Panc1 (cell line): ENCODE measurements around the gene GLIS1. TPM values are rescaled to one million over a fixed set of nuclear protein-coding genes. Genes with fewer than 3 reads are reported as not detected.

Source experiments
- ATAC-seq: fragments of 200-7000 bp; cut with Tn5 transposase; 2 replicates; pipeline ENCODE4 v1.9.1; 2020; ENCODE audit warnings: mild to moderate bottlenecking, moderate library complexity
- BruUV-seq: library from RNA; stranded (reverse); fragments of 400-500 nt; replicated peaks from 2 replicates; lab custom pipeline; 2021; lab: Mats Ljungman, UMichigan
- CTCF ChIA-PET: fragments of 300-600 bp; sonication (Branson Sonifier 250); formaldehyde crosslinking; loops from one replicate; lab custom pipeline; 2022; ENCODE audit warnings: antibody characterized with exemption; lab: Charles Lee
- POLR2A ChIA-PET: fragments of 300-600 bp; sonication (Branson Sonifier 250); formaldehyde crosslinking; loops from one replicate; lab custom pipeline; 2022; ENCODE audit warnings: antibody characterized with exemption; lab: Charles Lee
- DNase-seq: peaks from one replicate; pipeline ENCODE4 v3.0.0-alpha.2; 2010; ENCODE audit warnings: low read depth, low spot score
- H3K27ac ChIP-seq: 2 replicates; pipeline ENCODE4 v1.5.1; 2011; ENCODE audit warnings: mild to moderate bottlenecking, low read length, inconsistent platforms
- H3K27me3 ChIP-seq: fragments of 200-500 bp; sonication (Bioruptor generic); 2 replicates; pipeline ENCODE4 v1.6.0; 2014; ENCODE audit warnings: low read length, inconsistent platforms; ENCODE audit not compliant: control insufficient read depth, insufficient read depth
- H3K36me3 ChIP-seq: fragments of 200-500 bp; sonication (Bioruptor generic); 2 replicates; pipeline ENCODE4 v1.5.1; 2014; ENCODE audit warnings: inconsistent platforms, mild to moderate bottlenecking, low read length, moderate library complexity; ENCODE audit not compliant: control insufficient read depth, insufficient read depth
- H3K4me1 ChIP-seq: 2 replicates; pipeline ENCODE4 v1.5.1; 2011; ENCODE audit warnings: inconsistent platforms, mild to moderate bottlenecking, low read length, moderate library complexity; ENCODE audit not compliant: control insufficient read depth, insufficient read depth
- H3K4me3 ChIP-seq, 2 experiments: 2 replicates each; pipeline ENCODE4 v1.5.1; 2011 to 2012; ENCODE audit warnings: low read depth in 2 of 2, low read length in 2 of 2, mild to moderate bottlenecking in 2 of 2, inconsistent platforms in 1 of 2, moderate library complexity in 1 of 2
- H3K9me3 ChIP-seq: fragments of 200-500 bp; sonication (Bioruptor generic); 2 replicates; pipeline ENCODE4 v1.5.1; 2014; ENCODE audit warnings: low read depth, mild to moderate bottlenecking, inconsistent platforms, low read length, moderate library complexity; ENCODE audit not compliant: control insufficient read depth, insufficient read depth
- CTCF ChIP-seq: fragments of 450-650 bp; IDR thresholded peaks from 2 replicates; pipeline ENCODE4 v1.5.1; 2017; ENCODE audit warnings: mild to moderate bottlenecking
- POLR2AphosphoS5 ChIP-seq: IDR thresholded peaks from 2 replicates; pipeline ENCODE4 v1.6.1; 2012; ENCODE audit warnings: mild to moderate bottlenecking, low read depth, low read length, moderate library complexity
- SIN3A ChIP-seq: IDR thresholded peaks from 2 replicates; pipeline ENCODE4 v1.6.1; 2012; ENCODE audit warnings: low read depth, mild to moderate bottlenecking, low read length, moderate library complexity, borderline replicate concordance; ENCODE audit not compliant: insufficient read depth
- TCF7L2 ChIP-seq: IDR thresholded peaks from 2 replicates; pipeline ENCODE4 v1.6.1; 2011; ENCODE audit warnings: mild to moderate bottlenecking, low read depth, low read length, inconsistent platforms
- in situ Hi-C: cut with HindIII; loops from 2 replicates; pipeline ENCODE4 v1.10.0; 2016; ENCODE audit warnings: low sequenced_read_pairs, low pct_unique_long_range_greater_than_20kb
- intact Hi-C: fragments of 100-400 bp; cut with micrococcal nuclease; formaldehyde crosslinking; loops from one replicate; pipeline ENCODE4 v1.10.0; 2022; ENCODE audit not compliant: unreplicated experiment
- total RNA-seq: library from RNA; stranded (reverse); gene quantifications from one replicate; pipeline ENCODE4 v1.2.1, GENCODE V29; 2021; ENCODE audit not compliant: unreplicated experiment
- TF ChIP-seq, protein P1 (sequence below), 2 experiments: IDR thresholded peaks; 2 replicates each; pipeline ENCODE4 v1.6.1; 2011 to 2012; ENCODE audit warnings: low read depth in 2 of 2, control low read depth in 1 of 2, low read length in 1 of 2, mild to moderate bottlenecking in 1 of 2, moderate library complexity in 1 of 2; ENCODE audit not compliant: insufficient read depth in 1 of 2

Gene GLIS1
- total RNA-seq, 1 experiment from 2014 or later: 0.28 TPM

DNA sequence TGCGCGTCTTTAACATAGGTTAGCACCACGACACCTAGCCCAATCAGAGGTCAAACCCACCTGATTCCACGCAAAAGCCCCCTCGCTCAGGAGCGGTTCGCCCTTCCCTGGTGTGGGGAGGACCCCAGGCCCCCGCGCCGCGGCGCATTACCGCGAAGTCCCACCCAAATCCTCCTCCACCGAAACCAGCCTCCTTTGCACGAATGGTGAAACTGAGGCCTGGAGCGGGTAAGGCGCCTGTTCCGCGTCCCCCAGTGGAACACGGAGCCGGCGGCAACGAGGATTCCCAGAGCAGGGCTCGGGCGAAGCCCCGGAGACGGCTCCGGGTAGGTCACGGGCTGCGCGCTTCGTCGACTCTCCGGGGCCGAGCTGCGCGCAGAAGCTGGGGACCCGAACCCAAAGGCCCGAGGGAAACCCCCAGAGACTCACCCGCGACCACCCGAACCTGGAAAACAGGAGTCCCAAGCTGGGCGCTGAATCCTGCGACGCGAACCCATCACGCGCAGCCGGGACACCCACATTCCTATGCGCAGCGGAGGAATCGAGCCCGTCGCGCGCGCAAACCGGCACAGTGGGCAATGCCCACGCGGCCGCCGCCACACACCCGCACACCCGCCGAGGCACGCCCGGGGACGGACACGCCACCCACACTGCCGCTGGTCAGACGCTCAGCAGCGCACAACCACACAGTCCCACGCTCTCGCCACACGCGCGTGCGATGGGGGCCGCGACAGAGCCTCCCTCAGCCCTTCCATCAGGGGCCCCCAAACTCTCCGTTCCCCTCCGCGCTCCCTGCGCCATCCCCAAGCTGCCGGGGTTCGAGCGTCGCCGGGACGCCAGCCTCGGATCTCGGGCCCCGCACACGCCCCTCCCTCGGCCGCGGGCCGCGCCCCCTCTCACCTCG is 507 bp downstream of the GLIS1 start:
- H3K9me3 ChIP-seq: no peaks in the 10 kb centered on the region
- ATAC-seq (peak; percentile 12; the same call in 1 of the 2 replicates), DNase-seq (no peak)
- TF ChIP-seq, protein P1, sequence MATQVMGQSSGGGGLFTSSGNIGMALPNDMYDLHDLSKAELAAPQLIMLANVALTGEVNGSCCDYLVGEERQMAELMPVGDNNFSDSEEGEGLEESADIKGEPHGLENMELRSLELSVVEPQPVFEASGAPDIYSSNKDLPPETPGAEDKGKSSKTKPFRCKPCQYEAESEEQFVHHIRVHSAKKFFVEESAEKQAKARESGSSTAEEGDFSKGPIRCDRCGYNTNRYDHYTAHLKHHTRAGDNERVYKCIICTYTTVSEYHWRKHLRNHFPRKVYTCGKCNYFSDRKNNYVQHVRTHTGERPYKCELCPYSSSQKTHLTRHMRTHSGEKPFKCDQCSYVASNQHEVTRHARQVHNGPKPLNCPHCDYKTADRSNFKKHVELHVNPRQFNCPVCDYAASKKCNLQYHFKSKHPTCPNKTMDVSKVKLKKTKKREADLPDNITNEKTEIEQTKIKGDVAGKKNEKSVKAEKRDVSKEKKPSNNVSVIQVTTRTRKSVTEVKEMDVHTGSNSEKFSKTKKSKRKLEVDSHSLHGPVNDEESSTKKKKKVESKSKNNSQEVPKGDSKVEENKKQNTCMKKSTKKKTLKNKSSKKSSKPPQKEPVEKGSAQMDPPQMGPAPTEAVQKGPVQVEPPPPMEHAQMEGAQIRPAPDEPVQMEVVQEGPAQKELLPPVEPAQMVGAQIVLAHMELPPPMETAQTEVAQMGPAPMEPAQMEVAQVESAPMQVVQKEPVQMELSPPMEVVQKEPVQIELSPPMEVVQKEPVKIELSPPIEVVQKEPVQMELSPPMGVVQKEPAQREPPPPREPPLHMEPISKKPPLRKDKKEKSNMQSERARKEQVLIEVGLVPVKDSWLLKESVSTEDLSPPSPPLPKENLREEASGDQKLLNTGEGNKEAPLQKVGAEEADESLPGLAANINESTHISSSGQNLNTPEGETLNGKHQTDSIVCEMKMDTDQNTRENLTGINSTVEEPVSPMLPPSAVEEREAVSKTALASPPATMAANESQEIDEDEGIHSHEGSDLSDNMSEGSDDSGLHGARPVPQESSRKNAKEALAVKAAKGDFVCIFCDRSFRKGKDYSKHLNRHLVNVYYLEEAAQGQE (IDR thresholded peaks at IDR 0.05; ENCODE audit: insufficient read depth in 1 of 2, low read depth in 2 of 2, low read length in 1 of 2): no peak
- TF ChIP-seq CTCF: no peak
- TF ChIP-seq POLR2AphosphoS5: no peak
- peaks cover 14% of the 10 kb centered on the region for H3K27me3 ChIP-seq
- CTCF ChIA-PET: no interaction called here
- no peak overlapping the region for H3K27ac ChIP-seq
- peak overlapping the region; percentile 49 to 54 for H3K4me3 ChIP-seq
- H3K4me1 ChIP-seq: peaks cover 4% of the 10 kb centered on the region; the same call in 1 of the 2 replicates
- in situ Hi-C loops: no loop called here
- intact Hi-C loops: no loop called here
- BruUV-seq: no TSS peak
- POLR2A ChIA-PET: no interaction called here
- no peaks in the 10 kb centered on the region for H3K36me3 ChIP-seq

DNA sequence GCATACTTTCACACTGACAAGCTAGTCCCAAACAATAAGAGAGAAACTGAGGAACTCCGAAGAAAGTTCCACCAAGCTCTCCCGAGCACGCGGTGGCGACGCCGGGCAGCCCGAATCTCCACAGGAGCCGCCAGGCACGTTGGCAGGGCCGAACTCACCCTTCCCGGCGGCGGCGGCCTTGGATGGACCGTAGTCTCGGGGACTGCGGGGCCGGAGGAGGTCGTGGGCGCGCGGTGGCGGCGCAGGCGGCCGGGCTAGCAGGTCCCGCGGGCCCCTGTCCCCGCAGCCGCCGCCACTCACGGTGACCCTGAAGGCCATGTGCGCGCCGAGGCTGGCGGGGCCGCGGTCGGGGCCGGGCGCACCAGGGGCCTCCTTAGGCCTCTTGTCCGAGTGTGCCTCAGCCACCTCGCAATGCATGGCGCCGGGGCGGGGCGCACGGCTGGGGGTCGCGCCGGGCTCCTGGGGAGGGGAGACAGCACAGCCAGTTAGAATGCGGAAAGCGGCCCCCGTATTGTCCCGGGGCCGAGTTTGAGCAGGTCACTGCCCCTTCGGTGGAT is 1.2 kb downstream of the GLIS1 start:
- ATAC-seq: no peak
- in situ Hi-C loops (no loop called here), intact Hi-C loops (no loop called here)
- TF ChIP-seq SIN3A (no peak), TCF7L2 (no peak), POLR2AphosphoS5 (no peak), CTCF (no peak)
- TF ChIP-seq, protein P1 (IDR thresholded peaks at IDR 0.05; ENCODE audit: insufficient read depth in 1 of 2, low read depth in 2 of 2, low read length in 1 of 2): no peak
- CTCF ChIA-PET: no interaction called here
- Histone ChIP-seq H3K4me1 (peaks cover 4% of the 10 kb centered on the region; the same call in 1 of the 2 replicates), H3K9me3 (no peaks in the 10 kb centered on the region), H3K27ac (no peak overlapping the region), H3K27me3 (peaks cover 14% of the 10 kb centered on the region), H3K4me3 (peak overlapping the region in 1 of 2 experiments; percentile 54; a peak in 1 of 4 replicates), H3K36me3 (no peaks in the 10 kb centered on the region)
- BruUV-seq: no TSS peak
- POLR2A ChIA-PET: no interaction called here
- DNase-seq: no peak
